Measurements from ENCODE around the gene SEMA7A. TPM values are rescaled to one million over a fixed set of nuclear protein-coding genes. Genes with fewer than 3 reads are reported as not detected.

Gene SEMA7A
- polyA plus RNA-seq, 1 donor, result 5.0 TPM

DNA sequence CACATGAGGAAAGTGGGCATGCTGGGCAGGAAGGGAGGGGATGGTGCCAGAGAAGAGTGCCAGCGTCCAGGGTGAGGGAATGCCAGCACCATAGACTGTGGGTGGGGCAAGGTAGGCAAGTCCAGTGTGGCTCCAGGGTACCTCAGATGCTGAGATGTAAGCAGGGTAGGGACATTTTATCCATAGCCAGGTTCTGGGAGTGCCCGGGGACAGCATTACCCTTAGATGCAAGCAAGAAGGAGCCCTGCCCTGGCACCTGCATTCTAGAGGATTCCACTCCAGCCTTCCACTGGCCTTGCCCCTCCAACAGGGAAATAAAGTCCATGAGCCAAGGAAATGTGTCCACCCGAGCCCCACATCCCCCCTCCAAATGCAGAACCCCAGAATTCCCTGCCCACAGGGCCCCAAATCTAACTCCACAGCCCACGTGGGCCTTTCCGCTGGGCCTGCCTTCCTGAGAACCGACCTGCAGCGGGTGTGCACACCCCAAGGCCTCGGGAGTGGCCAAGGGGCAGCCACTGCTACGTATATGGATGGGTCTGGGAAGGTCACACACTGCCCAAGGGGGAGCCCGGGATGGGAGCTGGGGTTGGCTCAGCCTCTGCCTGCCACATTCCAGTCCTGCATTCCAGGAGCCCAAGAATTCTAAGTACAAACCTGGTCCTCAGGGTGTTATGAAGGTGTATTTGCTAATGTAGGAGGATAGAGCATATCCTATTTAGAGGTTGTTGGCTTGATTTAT is 46.0 kb downstream of the SEMA7A start:
- DNase-seq, result no peak

DNA sequence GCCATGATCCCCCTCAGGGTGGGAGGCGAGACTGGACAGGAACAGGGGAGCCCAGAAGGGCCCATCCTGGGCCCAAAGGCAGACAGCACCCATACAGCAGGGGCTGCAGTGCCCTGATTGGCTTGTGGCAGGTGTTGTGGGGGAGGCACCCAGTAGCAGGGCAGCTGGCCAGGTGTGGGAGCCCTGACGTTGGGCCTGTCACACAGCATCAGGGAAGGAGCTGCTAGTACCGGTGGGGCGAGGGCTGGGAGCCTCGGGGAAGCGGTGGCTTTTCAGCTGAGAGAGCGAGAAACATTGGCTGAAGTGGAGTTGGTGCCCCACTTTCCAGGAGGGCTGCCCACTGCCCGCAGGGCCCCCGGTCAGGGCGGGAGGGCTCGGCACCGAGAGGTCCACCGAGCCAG is 46.6 kb downstream of the SEMA7A start:
- DNase-seq, result no peak

DNA sequence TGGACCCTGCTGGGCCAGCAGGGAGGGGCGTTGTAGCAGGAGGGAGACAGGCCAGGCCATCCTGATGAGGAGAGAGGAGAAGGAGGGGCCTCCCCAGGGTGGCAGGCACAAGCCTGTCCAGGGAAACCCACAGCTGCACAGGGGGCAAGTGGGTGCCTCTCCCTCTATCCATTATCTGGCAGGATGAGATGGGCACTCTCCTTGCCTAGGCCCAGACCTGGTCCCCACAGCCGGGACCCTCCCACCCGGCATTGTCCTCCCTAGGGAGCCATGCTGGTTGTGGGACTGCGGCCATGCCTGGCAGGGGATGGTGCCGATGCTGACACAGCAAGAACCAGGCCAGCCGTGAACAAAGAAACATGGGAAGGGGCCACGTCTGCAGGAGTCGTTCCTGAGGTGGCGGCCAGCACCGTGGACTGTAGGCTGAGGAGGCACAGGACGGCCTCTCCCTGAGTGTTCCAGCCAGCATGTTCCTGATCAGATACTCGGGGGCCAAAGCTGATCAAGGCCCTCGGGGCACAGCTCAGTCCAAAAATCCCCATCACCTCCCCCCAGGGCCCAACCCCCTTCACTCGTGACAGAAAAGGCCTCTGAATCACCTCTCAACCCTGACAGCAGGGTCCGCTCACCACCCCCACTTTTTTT is 47.1 kb downstream of the SEMA7A start:
- DNase-seq, result no peak

DNA sequence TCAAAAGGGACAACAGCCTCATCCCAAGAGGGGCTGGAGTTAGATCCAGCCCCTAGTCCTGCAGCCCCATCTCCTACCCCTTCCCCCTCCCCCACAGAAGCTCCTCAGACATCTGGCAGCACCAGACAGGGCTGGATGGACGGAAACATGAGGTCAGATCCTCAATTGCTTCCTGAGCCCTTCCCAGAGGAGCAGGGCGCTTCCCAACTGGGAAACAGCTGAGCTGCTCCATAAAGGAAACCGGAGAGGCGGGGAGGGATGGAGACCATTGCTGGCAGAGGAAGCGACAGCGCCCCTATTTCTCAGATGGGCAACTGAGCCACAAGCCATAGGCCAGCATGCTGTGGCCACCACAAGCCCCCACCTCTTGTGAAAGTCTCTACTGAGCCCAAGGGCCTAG is 48.0 kb downstream of the SEMA7A start:
- no peak for DNase-seq

DNA sequence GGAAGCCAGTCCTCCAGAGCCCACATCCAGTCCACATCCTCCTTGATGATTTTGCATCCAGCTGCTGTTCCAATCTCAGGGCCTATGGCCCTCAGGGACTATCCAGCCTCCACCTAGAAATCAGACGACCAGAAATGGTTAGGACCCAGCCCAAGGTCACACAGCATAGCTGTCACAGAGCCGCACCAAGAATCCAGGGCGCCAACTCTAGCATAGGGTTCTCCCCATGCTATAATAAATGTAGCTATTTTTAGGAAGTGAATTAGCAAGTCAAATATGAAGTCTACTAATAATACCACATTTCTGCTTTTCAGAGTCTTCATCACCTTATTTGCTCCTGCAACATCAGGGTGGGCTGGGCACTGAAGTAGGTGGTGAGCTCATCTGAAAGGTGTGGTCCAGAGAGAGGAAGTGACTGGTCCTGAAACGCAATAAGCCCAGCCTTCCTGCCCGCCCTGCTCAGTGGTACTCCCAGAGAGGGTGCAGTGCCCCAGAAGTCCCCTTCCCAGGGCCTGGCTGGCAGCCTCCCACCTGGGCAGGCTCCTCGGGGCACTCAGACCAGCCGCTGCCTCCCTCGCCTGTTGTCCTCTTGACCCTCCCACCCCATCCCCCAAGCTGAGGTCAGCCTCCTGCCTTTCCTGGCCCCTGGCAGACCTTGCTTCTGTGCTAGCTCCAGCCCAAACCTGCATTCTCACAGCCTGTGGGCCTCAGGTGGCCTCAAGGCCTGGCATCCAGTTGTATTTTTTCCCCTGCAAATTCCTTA is 48.7 kb downstream of the SEMA7A start:
- no peak for DNase-seq

DNA sequence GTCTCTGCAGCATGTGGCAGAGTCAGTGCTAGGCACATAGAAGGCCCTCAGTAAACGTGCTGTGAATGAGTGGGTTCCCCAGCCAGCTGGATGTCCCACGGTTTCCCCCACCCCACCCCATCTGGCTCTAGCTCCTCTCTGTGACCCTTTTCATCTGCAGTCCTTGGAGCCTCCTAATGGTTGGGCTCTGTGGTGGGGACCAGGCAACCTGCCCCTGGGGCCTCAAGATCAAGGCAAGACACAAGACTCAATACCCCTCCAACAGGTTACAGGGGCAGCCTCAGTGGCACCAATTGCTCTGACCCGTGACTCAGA is 49.2 kb downstream of the SEMA7A start:
- DNase-seq, result no peak

DNA sequence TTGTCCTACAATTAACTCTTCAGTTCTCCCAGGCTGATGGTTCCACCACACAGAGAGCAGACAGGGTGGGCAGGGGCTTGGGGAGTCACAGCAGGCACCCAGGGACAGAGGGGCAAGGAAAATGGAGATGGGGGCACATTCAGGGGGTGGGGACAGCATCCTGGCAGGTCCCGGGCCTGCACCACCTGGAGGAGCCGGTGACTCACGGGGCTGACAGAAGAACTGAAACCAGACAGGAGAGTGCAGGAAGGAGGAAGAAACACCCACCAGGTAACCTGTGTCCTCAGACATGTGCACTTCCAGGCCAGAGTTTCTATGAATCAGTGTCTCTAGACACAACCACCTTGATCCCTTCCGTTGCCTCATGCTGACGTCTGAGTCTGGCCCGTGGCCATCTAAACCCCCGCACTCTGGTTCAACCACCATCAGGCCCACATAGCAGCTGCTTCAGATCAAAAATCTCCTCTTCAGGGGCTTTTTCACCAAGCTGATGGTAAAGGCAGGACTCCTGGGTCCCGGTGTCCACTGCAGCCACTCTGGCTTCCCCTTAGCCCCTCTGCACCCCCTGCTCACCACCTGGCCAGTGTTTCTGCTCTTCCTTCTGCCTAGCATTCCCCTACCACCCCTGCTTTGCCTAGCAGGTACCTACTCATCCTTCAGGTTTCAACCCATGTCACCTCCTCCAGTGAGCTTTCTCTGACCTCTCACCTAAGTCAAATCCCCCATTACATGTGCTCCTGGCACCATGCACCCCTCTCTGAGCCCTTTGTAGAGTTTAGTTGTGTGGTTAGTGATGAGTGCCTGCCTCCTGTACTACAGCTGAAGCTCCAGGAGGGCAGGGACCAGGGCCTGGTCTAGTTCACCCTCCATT is 49.8 kb downstream of the SEMA7A start:
- DNase-seq, result no peak

DNA sequence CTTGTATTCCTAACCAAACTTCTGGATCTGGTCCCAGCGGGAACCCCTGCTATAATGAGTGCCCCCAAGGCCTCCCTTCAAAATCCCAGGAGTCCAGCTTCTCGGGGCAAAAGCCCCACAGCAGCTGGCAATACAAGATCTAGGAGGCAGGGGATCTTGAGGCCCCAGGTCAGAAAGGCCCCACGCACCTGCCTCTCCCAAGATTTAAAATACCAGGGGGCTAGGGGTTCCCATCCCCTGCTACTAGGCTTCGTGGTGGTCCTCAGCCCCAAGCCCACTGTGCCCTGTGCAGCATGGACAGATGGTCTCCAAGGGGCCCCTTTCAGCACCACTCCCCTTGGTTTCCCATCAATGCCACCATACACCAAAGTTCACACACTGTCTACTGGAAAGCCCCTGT is 50.5 kb downstream of the SEMA7A start:
- DNase-seq, result no peak

DNA sequence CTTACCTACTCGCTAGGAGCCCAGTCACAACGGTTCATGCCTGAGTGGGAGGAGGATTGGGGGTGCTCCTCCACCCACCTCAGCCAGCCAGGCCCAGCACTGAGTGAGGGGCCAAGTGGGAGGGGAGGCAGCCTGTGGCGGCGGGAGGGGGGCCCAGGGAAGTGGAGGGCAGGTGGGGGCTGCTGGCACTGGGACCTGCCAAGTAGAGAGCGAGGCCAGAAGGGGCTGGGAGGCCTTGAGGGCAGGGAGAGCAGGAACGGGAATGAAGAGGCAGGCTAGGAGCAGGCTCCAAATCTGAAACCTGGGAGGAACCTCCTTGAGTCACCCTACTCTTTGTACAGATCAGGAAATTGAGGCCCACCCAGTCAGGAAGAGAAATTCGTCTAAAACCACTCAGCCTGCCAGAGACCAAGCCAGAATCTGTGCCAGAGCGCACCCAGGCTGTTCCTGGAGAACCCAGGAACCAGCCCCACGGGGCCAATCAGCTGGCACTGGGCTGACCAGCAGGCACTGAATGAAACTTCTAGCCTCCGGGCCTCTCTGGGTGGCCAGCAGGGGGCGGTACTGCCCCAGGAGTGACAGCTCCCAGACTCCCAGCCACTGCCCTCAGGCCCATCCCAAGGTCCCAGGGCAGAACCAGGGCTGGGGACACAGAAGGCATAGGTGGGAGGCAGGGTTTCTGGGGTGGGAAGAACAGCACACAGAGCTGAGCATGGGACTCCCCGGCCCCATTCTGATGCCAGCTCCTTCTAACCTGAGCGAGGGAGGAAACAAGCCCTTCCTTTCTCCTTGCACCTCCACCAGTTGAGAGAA is 51.5 kb downstream of the SEMA7A start:
- DNase-seq, result peak; percentile 75

DNA sequence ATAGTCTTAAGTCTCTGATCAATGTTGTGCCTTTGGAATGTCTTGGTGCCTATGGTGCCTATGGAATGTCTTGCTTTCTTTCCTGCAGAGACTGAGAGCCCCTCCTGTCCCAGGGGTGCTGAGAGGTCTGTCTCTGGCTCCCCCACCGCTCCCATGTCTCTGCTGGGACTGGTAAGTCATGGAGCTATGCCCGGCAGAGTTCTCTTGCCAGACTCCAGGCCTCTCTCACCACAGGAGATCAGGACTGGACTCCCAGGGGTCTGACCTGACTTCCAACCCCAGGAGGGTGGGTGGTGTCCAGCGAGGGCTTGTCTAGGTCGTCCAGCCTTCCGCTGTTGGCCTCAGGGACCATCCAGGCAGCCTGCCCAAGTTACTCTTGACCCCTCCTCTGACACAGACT is 52.3 kb downstream of the SEMA7A start:
- DNase-seq, result no peak

DNA sequence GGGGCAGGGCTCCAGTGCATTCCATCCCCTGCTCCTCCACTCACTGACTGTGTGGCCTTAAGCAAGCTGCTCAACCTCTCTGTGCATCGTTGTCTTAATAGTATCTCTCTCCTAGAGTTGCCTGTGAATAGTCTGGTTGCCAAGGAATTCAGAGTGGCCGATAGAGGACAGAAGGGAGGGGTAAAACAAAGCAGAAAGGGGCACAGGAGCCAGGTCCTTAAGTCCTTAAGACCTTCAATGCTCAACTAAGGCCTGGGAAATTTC is 52.6 kb downstream of the SEMA7A start:
- DNase-seq, result no peak

DNA sequence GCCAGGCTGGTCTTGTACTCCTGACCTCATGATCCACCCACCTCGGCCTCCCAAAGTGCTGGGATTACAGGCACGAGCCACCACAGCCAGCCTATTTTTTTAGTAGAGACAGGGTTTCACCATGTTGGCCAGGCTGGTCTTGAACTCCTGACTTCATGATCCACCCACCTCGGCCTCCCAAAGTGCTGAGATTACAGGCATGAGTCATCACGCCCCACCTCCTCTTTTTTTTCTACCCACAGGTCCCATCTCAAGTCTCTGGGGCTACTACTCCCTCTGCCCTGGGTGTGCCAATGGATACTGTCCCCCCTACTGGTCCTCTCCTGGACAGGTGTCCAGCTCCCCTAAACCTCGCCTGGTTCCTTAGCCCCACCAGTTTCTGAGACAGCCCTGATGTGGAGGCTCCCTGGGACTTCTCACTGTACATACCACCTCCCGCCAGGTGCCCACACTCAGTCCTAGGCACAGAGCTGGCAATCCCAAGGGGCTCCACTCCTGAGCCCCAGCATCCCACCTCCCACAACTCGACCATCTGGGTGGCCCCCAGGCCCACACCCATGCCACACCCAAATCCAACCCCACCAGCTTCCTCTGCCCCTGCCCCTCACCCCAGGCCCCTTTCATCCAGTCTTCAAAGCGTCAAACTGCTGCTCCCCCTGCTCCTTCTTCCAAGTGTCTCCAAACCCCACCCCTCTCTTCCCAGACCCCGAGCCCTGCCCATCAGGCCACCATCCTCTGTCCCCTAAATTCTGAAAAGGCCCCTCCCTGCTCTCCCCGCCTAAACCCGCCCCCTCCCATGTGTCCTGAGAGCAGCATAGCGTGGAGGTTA is 53.2 kb downstream of the SEMA7A start:
- no peak for DNase-seq

DNA sequence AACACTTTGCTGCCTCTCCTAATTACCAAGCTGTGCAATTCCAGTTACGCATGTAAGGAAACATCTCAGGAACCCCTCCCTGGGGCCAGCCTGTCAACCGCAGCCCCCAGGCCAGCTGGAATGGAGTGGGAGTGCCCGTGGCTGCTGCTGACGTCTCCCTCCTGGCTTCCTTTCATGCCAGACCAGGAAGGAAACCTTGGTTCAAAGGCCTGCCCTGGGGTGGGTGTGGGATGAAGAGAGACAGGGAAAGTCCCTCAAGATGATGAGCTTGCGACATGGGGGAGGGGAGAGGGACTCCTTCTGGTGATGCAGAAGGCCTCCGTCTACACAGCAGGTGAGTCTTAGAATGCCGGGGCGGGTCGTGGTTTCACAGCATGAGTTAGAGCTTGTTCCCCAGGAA is 54.9 kb downstream of the SEMA7A start:
- DNase-seq, result peak; percentile 68

DNA sequence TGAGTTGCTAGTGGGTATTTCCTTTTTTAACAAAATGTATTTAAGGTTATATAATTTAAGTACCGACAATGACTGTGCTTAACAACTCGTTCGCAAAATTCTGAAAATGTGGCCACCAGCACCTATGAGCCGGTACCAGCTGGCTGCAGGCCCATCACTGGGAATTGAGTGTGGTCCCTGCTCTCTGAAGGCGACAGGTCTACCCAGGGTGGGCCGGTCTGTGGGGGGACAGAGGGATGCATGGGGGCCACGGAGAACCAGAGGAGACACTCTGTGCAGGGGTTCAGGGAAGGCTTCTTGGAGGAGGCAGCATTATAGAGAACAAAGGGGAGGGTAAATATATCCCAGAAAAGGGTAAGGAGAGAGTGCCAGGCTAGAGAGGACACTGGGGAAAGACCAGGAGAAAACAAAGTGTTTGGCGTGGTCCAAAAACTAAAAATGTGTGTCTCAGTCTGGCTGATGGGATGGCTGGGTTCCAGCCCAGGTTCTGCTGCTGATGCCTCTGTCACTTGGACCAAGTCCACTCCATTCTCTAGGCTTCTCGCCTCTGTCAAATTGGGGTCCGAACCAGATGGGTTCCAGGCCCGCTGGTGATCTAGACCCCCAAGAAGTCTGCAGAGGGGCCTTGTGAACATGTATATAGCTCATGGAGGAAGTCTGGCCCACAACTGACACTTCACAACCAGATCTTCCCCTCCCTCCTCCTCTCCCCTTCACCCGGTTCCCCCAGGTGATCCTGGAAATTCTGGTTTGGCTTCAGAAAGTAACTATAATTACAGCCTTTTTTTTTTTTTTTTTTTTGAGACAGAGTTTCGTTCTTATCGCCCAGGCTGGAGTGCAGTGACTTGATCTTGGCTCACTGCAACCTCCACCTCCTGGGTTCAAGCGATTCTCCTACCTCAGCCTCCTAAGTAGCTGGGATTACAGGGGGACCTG is 55.7 kb downstream of the SEMA7A start:
- DNase-seq, result no peak

DNA sequence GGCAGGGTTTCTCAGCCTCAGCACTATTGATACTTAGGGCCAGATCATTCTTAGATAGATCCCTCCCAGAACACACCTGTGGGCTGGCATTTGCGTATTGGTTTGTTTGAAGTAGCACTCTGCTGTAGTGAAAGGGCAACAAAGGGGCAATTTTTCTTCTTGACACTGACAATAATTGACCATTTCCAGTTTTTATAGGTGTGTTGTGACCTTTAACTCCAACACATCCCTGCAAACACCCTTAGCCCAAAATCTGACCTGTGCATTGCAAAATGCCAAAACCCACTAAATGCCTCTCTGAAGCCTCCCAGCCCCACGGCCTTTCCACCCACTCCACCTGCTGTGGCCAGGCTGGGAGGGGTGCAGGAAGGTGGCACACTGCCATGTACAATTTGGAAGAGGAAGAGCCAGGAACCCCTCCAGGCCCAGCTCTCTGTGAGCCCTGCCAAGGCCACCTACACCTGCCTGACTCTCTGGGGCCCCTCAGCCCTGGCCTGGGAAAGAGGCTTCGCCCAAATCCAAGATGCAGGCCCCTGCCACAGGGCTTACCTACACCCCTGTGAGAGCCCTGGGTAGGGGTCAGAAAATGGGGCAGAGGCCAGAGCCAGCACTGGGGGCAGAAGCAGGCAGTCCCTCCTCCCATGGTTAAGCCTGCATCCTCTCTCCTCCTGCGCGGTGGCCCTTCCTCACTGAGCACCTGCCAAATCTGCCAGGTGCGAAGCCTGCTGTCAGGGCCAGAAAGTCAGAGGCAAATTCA is 56.8 kb downstream of the SEMA7A start:
- no peak for DNase-seq

DNA sequence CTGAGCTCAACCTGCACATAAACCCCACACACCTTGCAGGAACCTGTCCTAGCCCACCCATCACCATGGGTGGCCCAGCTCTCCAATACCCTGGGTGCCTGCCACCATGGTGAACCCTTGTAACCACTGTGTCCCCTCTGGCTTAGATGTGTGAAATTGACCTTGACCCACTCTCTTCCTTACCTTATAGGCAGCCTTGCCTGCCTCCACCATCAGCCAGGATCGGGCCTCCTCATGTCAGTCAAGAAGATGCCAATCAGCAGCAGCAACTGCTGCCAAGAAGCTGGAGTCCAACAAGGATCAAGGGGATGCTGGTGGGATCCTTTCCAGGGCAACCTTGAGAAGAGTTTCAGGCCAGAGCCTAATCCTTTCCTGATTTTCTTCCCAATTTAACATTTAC is 57.5 kb downstream of the SEMA7A start:
- no peak for DNase-seq

DNA sequence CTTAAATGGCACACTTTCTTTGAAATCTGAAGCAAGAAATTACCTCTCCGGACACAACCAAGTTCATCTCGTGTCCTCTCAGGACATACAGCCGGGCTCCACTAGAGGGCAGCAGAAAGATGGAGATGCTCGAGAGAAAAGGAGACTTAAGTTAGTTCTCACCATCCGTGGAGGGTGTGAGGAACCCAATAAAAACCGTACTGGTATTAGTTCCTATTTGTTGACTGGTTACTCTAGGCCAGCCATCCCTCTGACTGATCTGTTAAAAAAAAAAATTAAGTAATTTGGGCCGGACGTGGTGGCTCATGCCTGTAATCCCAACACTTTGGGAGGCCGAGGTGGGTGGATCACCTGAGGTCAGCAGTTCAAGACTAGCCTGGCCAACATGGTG is 58.5 kb downstream of the SEMA7A start:
- DNase-seq, result peak; percentile 85

DNA sequence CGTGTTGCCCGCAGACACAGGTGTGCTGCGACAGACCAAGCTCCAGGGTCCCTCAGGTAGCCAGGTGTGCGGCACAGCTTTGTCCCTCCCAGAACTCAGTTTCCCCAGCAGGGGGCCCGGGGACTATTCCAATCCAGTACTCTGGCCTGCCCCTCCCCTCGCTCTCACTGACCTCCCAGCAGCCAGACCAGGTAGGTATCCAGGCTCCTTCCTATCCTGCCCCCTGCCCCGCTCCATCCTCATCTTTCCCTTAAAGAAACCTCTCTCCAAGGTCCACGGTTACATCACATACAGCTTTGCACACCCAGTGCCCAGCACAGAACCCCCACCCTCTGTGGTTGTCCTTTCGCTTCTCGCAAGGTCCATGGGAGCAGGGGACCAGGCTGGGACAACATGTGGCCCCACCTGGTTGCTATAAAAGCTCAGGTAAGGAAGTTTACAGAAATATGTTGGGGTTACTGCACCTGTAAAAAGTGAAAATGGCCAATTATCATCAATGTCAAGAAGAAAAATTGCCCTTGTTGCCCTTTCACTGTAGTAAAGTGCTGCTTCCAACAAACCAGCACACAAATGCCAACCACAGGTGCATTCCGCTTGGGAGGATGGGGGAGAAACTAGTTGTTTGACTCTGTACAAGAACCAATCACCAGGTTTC is 59.0 kb downstream of the SEMA7A start:
- no peak for DNase-seq

Measured in left kidney (tissue), 2 donors.